GM12892 (cell line): Measurements from ENCODE around the gene MAPK7.

ENCODE experiments used
- POLR2A ChIP-seq: IDR thresholded peaks from 2 replicates; pipeline ENCODE4 v1.6.1; 2011; ENCODE audit warnings: low read depth, low read length, control low read depth
- POLR2AphosphoS5 ChIP-seq: IDR thresholded peaks from 2 replicates; pipeline ENCODE4 v1.6.1; 2011; ENCODE audit warnings: low read depth, low read length, control low read depth
- TAF1 ChIP-seq: IDR thresholded peaks from 2 replicates; pipeline ENCODE4 v1.6.1; 2011; ENCODE audit warnings: low read depth, mild to moderate bottlenecking, control low read depth, low read length, borderline replicate concordance

DNA sequence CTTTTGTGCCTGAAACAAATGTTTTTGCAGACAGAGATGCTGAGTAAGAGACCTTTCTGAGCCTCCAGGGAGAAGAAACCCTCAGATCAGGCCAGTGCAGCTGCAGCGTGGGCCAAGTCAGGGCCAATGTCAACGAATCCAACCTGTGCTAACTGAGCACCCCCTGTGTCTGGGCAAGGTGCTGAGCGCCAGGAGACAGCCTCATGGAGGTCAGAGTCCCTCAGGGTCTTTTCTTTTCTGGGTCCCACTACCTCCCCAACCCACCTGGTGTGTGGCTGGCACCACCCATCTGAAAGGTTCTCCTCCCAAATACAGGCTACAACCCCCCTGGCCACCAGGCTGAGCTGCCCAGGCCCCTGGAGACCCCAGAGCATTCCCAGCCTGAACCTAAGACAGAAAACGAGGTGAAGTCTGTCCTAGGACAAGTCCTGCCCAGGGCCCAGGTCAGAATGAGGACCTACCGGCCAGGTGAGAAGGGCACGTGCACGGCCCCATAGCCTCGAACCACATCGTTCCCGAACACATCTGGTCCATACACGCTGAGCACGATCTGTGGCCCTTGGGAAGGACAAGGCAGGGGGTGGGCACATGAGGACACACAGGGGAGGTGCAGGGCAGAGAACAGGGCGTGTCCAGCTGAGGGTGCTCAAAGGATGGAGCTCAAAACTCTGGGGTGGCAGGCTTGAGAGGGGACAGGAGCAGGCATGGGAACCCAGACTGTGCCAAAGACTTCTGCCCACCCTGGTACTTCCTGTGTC lies 30.8 kb upstream of the MAPK7 start:
- TF ChIP-seq POLR2A = no peak
- no peak for TF ChIP-seq TAF1
- TF ChIP-seq POLR2AphosphoS5 = no peak
